AG09319 (cell line): Measurements from ENCODE around the gene ACTR3C.
"Not testable (repeated sequence)": the region's sequence is repeated elsewhere in the genome, so short reads cannot be mapped to it uniquely, and the experiment has no call there.

Experiments
- DNase-seq: peaks from one replicate; pipeline ENCODE4 v3.0.0-alpha.2; 2010; ENCODE audit warnings: low read depth; ENCODE audit errors: extremely low read depth
- CTCF ChIP-seq: IDR thresholded peaks from 2 replicates; pipeline ENCODE4 v1.5.1; 2011; ENCODE audit warnings: low read depth, mild to moderate bottlenecking, inconsistent platforms, low read length, moderate library complexity

Gene ACTR3C

GRCh38 chr7:150317748-150318444 lies 5.4 kb downstream of the ACTR3C start:
- TF ChIP-seq CTCF = no peak
- DNase-seq = no peak

- not testable (repeated sequence) for DNase-seq
These were observed 6.4 kb downstream of the ACTR3C start for GRCh38 chr7:150316987-150317386.

- DNase-seq = no peak
- no peak for TF ChIP-seq CTCF
These were observed 8.6 kb downstream of the ACTR3C start for GRCh38 chr7:150314639-150315239.

- no peak for TF ChIP-seq CTCF
- DNase-seq = no peak
These were observed 9.5 kb downstream of the ACTR3C start for GRCh38 chr7:150313870-150314269.

GRCh38 chr7:150313367-150313809 lies 10.0 kb downstream of the ACTR3C start:
- no peak for DNase-seq
- no peak for TF ChIP-seq CTCF

GRCh38 chr7:150312649-150313366 lies 10.5 kb downstream of the ACTR3C start:
- not testable (repeated sequence) for DNase-seq

GRCh38 chr7:150311711-150312110 lies 11.6 kb downstream of the ACTR3C start:
- TF ChIP-seq CTCF = no peak
- no peak for DNase-seq

GRCh38 chr7:150311146-150311545 lies 12.2 kb downstream of the ACTR3C start:
- TF ChIP-seq CTCF = no peak
- DNase-seq = no peak
